Colonic mucosa (tissue), 4 donors: ENCODE results near the gene TUBA1A. TPM values are rescaled to one million over a fixed set of nuclear protein-coding genes. Genes with fewer than 3 reads are reported as not detected.
A peak's percentile ranks its signal among the peaks of the same experiment; 100 is the strongest.

ENCODE experiments used
- DNase-seq: peaks from one replicate; pipeline ENCODE4 v3.0.0-alpha.2; 2020
- H3K27ac ChIP-seq: fragments of 200-600 bp; one replicate; pipeline ENCODE4 v1.8.0; 2021
- H3K27me3 ChIP-seq: fragments of 200-600 bp; one replicate; pipeline ENCODE4 v1.8.0; 2021
- H3K36me3 ChIP-seq: fragments of 200-600 bp; one replicate; pipeline ENCODE4 v1.8.0; 2021
- H3K4me1 ChIP-seq: fragments of 200-600 bp; one replicate; pipeline ENCODE4 v1.8.0; 2021; ENCODE audit warnings: mild to moderate bottlenecking
- H3K4me3 ChIP-seq: fragments of 200-600 bp; one replicate; pipeline ENCODE4 v1.8.0; 2021
- H3K9ac ChIP-seq, 2 donors: one replicate each; pipeline ENCODE4 v1.7.0; 2013; ENCODE audit warnings: control low read depth in 2 of 2, low read depth in 2 of 2, low read length in 2 of 2
- H3K9me3 ChIP-seq: fragments of 200-600 bp; one replicate; pipeline ENCODE4 v1.8.0; 2021
- intact Hi-C: fragments of 100-400 bp; cut with DNase I; formaldehyde crosslinking; loops from one replicate; pipeline ENCODE4 v1.14.1; 2022
- total RNA-seq, 2 donors: library from RNA; stranded (reverse); fragmentation: NEBNext Ultra II Directional in 1 of 2; extraction: Animal tissue kit (Norgen Biotek cat#: 25700) in 1 of 2; gene quantifications; one replicate each; pipeline ENCODE4 v1.2.1, GENCODE V29; 2021
- TF ChIP-seq, protein P1 (sequence below): fragments of 200-600 bp; IDR thresholded peaks from one replicate; pipeline ENCODE4 v1.8.0; 2022; ENCODE audit warnings: antibody characterized with exemption, mild to moderate bottlenecking
- donor health status: healthy.
- donor health status: DM: no; HTN: no; CAD: no.
- donor health status: DM: no; HTN: no; CAD: no.

The TUBA1A gene
- 10 to 100 TPM; 16.9 to 70.3 TPM for total RNA-seq

DNA sequence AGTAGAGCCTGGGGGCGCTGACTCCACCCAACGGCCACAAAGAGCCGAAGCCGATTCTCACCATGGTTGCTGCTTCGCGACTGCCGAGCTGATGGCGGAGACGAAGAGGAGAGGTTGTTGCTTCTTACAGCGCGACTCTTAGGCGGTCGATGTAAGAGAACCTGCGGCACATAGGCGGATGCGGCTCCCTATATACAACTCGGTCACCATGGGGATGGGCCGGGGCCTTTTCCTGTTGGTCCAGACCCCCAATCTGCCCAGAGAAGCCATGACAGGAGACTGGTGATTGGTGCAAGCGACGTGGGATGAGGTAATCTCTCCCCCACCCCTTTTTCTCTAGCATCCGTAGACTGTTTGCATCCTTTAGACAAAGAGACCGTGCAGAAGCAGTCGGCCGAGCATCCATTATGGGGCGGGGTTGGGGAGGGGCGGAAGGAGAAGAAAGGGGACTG, at the start of gene TUBA1A:
Gene TUBA1A, minus strand, starts transcription at position 165 of the 452 bp plus-strand sequence. Its CDS starts 101 bp downstream, at position 64.
- intact Hi-C loops, result loop anchor here (5.0 kb wide), 1 partner anchor 43 kb away; no protein-coding TSS in a partner anchor
- Histone ChIP-seq H3K27me3 (no peaks in the 10 kb centered on the region), H3K9me3 (no peaks in the 10 kb centered on the region), H3K36me3 (no peaks in the 10 kb centered on the region), H3K4me1 (peaks cover 4% of the 10 kb centered on the region), H3K4me3 (peak within 1 kb of the TSS; percentile 55), H3K27ac (peak within 1 kb of the TSS; percentile 89), H3K9ac (peak within 1 kb of the TSS; percentile 89 to 90)
- TF ChIP-seq, protein P1, sequence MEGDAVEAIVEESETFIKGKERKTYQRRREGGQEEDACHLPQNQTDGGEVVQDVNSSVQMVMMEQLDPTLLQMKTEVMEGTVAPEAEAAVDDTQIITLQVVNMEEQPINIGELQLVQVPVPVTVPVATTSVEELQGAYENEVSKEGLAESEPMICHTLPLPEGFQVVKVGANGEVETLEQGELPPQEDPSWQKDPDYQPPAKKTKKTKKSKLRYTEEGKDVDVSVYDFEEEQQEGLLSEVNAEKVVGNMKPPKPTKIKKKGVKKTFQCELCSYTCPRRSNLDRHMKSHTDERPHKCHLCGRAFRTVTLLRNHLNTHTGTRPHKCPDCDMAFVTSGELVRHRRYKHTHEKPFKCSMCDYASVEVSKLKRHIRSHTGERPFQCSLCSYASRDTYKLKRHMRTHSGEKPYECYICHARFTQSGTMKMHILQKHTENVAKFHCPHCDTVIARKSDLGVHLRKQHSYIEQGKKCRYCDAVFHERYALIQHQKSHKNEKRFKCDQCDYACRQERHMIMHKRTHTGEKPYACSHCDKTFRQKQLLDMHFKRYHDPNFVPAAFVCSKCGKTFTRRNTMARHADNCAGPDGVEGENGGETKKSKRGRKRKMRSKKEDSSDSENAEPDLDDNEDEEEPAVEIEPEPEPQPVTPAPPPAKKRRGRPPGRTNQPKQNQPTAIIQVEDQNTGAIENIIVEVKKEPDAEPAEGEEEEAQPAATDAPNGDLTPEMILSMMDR, result no peak
- DNase-seq, result peak; percentile 84

GRCh38 chr12:49236423-49236822, 47.5 kb upstream of the TUBA1A start:
- Histone ChIP-seq H3K4me3 (no peak overlapping the region), H3K4me1 (no peaks in the 10 kb centered on the region), H3K36me3 (no peaks in the 10 kb centered on the region), H3K9ac (no peak overlapping the region), H3K27me3 (no peaks in the 10 kb centered on the region), H3K27ac (no peak overlapping the region), H3K9me3 (no peaks in the 10 kb centered on the region)
- intact Hi-C loops, result loop anchor here (5.0 kb wide), 1 partner anchor 104 kb away; the partner anchor contains the start of gene TUBA1B
- DNase-seq, result no peak
- TF ChIP-seq, protein P1, result no peak

GRCh38 chr12:49233842-49234526, 45.1 kb upstream of the TUBA1A start:
- intact Hi-C loops, result loop anchor here (5.0 kb wide), 1 partner anchor 47 kb away; the partner anchor contains the start of gene TUBA1A
- H3K36me3 ChIP-seq, result no peaks in the 10 kb centered on the region
- H3K9me3 ChIP-seq, result no peaks in the 10 kb centered on the region
- H3K27me3 ChIP-seq, result no peaks in the 10 kb centered on the region
- TF ChIP-seq, protein P1, result no peak
- H3K4me3 ChIP-seq, result peak overlapping the region; percentile 35
- peak; percentile 37 for DNase-seq
- peak overlapping the region; percentile 62 to 66 for H3K9ac ChIP-seq
- H3K4me1 ChIP-seq, result no peaks in the 10 kb centered on the region
- peak overlapping the region; percentile 85 for H3K27ac ChIP-seq

DNA sequence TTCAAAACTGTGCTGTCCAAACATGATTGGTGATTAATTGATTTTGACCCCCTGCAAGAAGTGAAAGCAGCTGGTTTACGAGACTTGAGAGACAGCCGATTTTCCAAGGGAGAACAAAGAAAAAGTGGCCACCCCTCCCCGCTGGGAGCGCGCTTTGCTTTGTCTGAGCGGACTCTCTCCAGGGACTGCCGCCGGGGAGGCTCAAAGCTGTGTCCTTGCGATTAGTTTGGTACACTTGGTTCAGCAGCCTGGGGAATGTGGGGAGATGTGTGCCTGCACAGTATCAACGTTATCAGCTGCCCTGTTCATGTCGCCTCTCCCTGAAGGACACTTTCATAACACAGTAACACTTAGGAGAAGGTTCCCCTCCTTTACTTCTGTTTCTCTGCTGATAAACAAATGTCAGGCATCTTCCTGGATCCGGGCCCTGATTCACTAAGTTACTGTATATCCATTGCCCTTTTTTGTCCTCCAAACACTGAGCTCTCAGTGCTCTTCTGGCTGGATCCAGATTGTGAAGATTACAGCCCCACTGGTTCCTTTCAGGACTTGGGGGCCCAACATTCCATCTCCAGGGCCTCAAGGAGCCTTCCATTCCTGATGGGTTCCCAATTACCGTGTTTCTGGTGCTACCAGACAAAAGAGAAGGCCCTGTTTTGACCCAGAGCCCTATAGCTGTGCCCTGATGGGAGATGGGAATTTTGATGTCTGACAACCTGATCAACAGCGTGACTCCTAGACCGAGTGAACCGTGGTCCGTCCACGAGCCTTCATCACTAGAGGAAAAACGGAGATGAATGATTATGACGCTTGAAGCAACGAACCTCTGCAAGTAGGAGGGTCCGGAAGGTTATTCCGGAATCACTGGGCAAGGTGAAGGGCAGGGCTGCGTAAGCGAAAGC, 44.3 kb upstream of the TUBA1A start:
- Histone ChIP-seq H3K9me3 (no peaks in the 10 kb centered on the region), H3K27me3 (no peaks in the 10 kb centered on the region), H3K4me3 (no peak overlapping the region), H3K4me1 (no peaks in the 10 kb centered on the region), H3K27ac (peak overlapping the region; percentile 85), H3K36me3 (no peaks in the 10 kb centered on the region), H3K9ac (peak overlapping the region; percentile 8 to 62)
- peak; percentile 33 for DNase-seq
- TF ChIP-seq, protein P1, result no peak
- intact Hi-C loops, result loop anchor here (5.0 kb wide), 1 partner anchor 46 kb away; the partner anchor contains the start of gene TUBA1A
